HG02870 (cell line): Measurements from ENCODE around the gene HLA-DPA1.
"Not testable (repeated sequence)": the region's sequence is repeated elsewhere in the genome, so short reads cannot be mapped to it uniquely, and the experiment has no call there.

Experiments
- ATAC-seq: cut with Tn5 transposase; IDR thresholded peaks from one replicate; pipeline ENCODE4 v1.9.1; 2021; ENCODE audit warnings: mild to moderate bottlenecking, moderate library complexity; ENCODE audit not compliant: unreplicated experiment

HLA-DPA1 gene

GRCh38 chr6:33073431-33073871, at the start of gene HLA-DPA1:
Gene HLA-DPA1 (minus strand): TSS chr6:33073649.
- peak; percentile 63 for ATAC-seq

- ATAC-seq, result no peak
Observed at GRCh38 chr6:33123181-33123580, 49.7 kb upstream of the HLA-DPA1 start.

DNA sequence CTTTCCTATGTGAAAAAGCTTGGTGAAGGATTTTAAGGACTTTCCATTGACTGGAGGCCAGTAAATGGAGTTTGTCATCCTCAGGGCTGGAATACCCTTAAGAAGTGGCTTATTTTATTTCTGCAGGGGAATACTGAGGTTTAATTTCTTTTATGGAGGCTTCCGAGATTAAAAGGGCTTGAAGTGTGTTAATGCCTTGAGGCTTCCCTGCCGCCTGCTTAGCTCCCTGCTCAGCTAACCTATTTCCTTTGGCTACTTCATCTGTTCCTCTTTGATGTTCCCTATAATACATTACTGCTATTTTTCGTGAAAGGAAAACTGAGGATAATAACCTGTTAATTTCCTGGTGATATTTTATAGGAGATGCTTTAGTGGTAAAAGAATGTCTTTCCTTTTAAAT, 46.6 kb upstream of the HLA-DPA1 start:
- ATAC-seq, result no peak

GRCh38 chr6:33118525-33119123, 45.2 kb upstream of the HLA-DPA1 start:
- ATAC-seq, result no peak

GRCh38 chr6:33117811-33118277, 44.4 kb upstream of the HLA-DPA1 start:
- no peak for ATAC-seq

DNA sequence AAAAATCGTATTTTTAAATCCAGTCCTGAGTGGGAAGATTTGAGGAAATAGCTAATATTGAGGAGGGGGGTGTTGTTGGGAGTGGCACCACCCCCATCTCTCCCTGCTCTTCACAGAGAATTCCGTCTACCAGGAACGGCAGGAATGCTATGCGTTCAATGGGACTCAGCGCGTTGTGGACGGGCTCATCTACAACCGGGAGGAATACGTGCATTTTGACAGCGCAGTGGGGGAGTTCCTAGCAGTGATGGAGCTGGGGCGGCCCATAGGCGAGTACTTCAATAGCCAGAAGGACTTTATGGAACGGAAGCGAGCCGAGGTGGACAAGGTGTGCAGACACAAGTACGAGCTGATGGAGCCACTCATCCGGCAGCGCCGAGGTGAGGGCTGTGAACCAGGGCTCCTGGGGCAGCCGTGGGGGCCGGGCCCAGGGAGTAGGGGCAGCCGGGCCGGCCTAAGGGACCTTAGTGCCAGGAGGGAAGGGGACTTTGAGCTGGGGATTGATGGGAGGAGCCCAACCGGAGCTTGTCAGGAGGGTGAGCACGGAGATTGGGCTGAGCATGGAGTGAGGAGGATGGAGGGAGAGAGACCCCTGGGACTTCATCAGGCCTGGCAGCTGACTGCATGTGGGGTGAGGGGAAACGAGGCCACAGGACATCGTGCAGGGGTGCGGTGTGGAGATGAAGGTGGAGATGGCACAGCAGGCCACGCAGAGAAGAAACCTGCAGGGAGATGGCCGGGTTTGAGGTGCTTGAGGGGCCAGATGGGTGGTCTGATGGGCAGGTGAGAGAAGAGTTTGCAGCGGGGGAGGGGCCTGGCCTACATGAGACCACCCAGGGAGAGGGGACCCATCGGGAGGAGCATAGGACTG, 43.6 kb upstream of the HLA-DPA1 start:
- no peak for ATAC-seq

DNA sequence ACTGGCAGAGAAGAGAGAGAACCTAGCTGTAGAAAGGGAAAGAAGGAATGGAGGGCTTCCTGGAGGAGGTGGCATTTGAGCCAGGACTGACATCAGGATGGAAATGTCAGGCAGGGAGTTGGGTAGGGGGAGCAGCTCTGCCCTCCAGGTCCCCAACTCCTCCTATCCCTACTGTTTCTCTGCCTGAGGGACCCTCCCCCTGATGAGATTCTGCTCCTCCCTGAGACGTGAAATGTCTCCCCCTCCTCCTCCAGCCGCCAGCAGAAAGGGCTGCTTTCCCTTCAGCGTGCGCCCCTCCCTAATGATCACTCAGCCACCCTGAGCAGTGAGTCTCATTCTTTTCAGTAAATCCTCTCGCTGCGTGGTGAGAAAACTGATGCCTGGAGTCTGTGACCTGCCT, 43.0 kb upstream of the HLA-DPA1 start:
- no peak for ATAC-seq

DNA sequence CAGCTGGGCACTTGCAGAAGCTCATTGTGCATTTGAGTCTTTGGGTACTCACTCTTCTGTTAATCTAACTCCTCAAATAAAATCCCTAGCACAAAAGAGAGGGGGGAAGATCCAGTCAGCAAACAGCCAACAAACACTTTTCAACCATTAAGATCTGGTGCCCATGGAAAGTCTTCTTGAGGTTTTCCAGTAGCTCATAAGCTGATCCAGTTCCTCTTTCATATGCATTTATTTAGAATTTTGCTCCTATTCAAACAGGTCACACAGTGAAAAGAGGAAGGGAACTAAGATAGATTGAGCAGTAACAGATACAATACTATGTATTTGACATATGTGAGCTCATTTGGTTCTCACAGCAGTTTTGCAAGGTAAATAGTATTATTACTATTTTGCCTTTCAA, 41.0 kb upstream of the HLA-DPA1 start:
- ATAC-seq, result no peak

DNA sequence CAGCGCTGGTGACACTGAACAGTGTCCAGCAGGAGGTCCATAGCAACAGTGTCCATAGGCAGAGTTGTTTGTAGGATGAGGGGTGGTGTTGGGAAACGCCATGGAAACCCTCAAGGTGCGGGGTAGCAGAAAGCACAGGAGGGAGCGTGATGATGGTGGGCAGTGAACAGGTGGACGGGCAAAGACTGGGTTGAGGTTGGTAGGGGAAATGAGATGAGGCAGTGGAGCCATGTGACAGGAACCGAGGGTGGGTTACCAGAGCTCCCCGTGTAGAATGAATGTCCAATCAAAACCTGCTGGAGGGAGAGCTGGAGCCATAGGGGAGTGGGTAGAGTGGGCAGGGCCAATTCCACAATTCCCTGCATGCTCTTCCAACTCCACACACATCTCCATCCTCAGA, 40.3 kb upstream of the HLA-DPA1 start:
- no peak for ATAC-seq

DNA sequence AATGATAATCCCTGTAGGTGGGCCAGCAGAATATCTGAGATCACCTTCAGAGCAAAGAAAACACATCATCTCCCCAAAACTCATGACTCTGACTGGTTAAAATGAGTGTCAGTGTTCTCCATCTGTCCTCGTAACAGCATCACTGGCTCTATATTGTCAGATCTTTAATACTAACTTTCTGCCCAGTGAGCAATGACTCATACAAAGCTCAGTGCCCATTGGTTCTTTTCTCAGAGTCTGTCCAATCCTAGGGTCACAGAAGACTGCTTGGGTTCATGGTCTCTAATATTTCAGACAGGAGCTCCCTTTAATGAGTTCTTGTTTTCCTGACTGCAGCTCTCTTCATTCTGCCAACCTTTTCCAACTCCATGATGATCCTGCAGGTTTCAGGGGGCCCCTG, 38.7 kb upstream of the HLA-DPA1 start:
- ATAC-seq, result peak; percentile 86

- no peak for ATAC-seq
Observed at GRCh38 chr6:33108307-33108706, 34.9 kb upstream of the HLA-DPA1 start.

DNA sequence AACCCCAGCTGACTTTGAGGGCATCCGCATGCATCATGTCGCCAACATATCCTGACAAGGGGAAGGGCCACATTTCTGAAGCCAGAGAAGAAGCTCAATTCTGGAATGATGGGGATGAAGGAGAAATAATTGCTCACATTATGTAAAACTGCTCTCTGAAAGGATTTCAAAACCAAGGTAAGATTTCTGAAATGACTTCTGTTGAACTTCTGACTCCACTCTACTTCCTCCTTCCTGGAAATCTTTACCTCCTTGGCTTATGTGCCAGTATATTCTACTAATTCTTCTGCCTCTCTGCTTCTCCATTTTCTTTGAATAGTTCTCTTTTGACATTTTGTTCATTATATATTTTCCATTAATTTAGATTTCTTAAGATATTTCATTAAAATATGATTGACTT, 34.2 kb upstream of the HLA-DPA1 start:
- no peak for ATAC-seq

- no peak for ATAC-seq
Observed at GRCh38 chr6:33105916-33106871, 32.7 kb upstream of the HLA-DPA1 start.

DNA sequence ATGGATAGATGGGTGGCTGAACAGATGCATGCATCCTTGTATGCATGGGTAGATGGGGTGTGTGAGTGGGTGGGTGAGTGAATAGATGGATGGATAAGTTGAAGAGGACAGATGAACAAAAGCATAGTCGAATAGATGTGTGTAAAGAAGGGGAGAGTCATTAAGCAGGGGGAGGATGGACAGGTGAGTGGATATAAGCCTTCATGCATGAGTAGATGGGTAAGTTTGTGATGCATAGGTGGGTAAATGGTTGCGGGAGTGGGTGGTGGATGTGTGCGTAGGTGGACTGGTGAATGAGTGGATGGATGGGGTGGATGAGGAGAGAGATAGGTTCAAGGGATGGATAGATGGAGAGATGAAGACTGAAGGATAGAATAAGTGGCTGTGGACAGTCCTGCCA, 31.9 kb upstream of the HLA-DPA1 start:
- no peak for ATAC-seq

GRCh38 chr6:33104887-33105286, 31.4 kb upstream of the HLA-DPA1 start:
- ATAC-seq, result no peak

GRCh38 chr6:33103776-33104175, 30.3 kb upstream of the HLA-DPA1 start:
- no peak for ATAC-seq

DNA sequence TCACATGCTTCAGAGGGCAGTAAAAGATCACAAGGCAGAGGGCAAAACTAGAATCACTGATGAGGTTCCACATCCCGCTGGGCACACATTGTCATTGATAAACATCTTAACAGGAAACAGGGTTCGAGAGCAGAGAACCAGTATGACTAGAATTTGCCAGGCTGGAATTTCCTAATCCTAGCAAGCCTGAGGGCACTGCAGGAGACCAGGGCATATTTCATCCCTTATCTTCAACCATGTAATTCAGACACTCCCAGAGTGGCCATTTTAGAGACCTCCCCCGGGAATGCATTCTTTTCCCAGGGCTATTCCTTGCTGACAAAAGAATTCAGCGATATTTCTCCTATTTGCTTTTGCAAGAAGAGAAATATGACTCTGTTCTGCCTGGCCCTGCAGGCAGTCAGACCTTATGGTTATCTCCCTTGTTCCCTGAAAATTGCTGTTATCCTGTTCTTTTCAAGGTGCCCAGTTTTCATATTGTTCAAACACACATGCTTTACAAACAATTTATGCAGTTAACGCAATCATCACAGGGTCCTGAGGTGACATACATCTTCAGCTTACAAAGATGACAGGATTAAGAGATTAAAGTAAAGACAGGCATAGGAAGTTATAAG, 27.8 kb upstream of the HLA-DPA1 start:
- not testable (repeated sequence) for ATAC-seq

GRCh38 chr6:33095681-33096080, 22.2 kb upstream of the HLA-DPA1 start:
- no peak for ATAC-seq

DNA sequence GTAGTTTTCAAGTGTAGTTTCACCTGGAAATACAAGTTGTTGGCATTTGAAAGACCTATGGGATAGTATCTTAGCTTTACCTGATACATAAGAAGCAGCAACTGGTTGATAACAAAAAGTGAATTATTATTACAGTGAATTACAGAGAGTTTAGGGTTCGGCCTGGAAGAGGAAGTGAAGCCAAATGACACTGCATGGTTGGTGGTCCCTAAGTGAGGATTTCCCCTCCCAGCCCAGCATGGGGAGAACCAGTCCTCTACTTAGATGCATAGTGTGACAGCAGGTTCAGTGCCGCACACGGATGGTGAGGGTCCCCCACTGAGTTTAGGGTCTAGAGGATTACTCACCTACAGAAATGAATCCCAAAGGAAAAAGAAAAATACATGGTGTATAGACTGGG, 20.4 kb upstream of the HLA-DPA1 start:
- no peak for ATAC-seq

- no peak for ATAC-seq
Observed at GRCh38 chr6:33092385-33092784, 18.9 kb upstream of the HLA-DPA1 start.

DNA sequence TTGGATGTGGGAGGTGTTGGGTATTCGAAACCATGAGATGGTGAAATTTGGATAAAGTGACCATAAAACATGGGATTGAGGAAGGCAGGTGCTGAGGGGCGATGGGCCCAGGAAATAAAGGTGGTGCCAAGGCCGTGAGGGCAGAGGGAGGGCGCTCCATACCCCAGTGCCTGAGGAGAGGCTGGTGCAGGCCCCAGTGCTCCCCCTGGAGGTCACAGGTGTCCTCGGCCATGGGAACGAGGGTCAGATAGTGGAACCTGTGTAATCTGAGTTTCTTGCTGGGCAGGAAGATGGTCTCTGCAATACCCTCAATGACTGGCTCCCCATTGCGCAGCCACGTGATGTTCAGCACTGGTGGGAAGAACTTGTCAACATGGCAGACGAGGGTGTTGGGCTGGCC, 18.5 kb upstream of the HLA-DPA1 start:
- ATAC-seq, result no peak
